NCI-H69 (cell line): ENCODE measurements around the gene MORF4L1.
"Not testable (repeated sequence)": the region's sequence is repeated elsewhere in the genome, so short reads cannot be mapped to it uniquely, and the experiment has no call there.

Source experiments
- DNase-seq: peaks from one replicate; lab custom pipeline; 2025; lab: John Stamatoyannopoulos, UW

MORF4L1 gene, protein sequence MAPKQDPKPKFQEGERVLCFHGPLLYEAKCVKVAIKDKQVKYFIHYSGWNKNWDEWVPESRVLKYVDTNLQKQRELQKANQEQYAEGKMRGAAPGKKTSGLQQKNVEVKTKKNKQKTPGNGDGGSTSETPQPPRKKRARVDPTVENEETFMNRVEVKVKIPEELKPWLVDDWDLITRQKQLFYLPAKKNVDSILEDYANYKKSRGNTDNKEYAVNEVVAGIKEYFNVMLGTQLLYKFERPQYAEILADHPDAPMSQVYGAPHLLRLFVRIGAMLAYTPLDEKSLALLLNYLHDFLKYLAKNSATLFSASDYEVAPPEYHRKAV

DNA sequence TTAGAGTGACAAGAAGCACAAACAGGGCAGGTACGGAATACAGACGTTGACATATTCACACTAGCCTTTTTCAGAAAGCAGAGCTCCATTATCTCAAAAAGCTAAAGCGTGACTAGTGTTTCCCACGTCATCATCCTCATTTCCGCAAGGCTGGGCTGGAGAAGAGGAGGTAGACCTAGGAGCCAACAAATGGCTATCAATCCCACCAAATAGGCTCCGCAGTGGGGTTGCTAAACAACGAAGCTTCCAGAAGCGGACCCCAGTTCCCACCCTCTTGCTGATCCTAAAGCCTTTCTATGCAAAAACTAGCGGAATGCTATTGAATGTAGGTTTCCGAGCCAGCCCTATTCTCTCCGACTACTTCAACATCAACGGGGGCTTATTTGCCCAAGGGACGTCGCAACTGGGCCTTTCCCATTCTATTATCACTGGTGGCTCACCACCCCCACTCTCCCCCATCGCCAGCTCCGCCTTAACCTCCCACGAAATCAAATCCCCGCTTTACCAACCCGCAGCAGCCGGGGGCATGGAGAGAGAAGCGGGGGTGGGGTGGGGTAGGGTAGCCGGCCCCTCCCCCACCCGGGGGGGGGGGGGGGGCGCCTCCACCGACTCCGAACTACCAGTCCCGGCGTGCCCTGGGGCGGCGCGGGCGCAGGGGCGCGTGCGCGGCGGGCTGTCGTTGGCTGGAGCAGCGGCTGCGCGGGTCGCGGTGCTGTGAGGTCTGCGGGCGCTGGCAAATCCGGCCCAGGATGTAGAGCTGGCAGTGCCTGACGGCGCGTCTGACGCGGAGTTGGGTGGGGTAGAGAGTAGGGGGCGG, at the start of gene MORF4L1:
MORF4L1 (plus strand) TSS at position 736 of the 817 bp plus-strand sequence. CDS start 128 bp downstream, outside the sequence.
- DNase-seq, result peak; percentile 94

DNA sequence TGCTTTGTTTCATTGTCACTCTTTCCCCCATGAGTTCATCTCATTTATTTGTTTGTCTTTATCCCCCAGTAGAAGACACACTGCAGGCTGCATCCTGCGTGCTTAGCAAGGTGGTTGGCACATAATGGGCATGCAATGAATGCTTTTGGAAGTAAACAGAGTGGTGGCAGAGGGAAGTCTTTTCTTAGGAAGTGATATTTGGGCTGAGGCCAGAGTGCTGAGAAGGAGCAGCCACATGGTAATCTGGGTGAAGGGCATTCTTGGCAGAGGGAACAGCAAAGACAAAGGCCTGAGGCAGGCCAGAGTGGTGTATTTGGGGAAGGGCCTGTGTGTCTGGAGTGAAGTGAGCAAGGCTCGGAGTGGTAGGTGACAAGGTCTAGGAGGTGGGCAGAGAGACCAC, 43.8 kb upstream of the MORF4L1 start:
- peak; percentile 15 for DNase-seq

DNA sequence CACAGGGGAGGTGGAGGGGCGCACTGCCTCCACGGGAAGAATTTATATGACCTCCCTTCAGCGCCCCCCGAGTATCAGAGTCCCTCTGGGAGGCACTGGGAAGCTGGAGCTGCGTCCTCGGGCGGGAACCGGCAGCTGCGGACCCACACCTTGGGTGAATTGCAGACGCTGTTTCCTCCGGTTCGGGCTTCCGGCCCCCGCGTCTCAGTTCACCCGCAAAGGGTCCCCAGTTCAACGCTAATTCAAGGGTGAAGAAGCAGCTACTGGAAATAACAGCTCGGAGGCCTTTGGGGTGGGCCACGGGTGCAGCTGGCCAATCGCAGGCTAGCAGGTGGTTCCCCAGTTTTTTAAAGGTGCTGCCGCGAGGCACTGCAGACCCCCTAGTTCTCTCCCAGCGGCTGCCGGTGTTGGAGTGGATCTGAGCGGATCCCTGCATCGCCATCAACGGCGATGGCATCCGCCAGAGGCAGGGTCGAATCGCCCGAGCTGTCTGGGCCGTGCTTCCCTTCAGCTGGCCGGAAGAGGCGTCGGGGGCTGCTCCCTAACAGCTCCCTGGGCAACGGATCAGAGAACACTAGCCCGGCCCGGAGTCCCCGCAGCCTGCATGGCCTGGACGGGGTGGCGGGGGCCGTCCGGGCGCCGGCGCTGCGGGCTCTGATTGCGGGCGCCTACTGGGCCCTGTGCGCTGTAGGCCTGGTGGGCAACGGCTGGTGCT, 42.0 kb upstream of the MORF4L1 start:
- DNase-seq, result no peak

DNA sequence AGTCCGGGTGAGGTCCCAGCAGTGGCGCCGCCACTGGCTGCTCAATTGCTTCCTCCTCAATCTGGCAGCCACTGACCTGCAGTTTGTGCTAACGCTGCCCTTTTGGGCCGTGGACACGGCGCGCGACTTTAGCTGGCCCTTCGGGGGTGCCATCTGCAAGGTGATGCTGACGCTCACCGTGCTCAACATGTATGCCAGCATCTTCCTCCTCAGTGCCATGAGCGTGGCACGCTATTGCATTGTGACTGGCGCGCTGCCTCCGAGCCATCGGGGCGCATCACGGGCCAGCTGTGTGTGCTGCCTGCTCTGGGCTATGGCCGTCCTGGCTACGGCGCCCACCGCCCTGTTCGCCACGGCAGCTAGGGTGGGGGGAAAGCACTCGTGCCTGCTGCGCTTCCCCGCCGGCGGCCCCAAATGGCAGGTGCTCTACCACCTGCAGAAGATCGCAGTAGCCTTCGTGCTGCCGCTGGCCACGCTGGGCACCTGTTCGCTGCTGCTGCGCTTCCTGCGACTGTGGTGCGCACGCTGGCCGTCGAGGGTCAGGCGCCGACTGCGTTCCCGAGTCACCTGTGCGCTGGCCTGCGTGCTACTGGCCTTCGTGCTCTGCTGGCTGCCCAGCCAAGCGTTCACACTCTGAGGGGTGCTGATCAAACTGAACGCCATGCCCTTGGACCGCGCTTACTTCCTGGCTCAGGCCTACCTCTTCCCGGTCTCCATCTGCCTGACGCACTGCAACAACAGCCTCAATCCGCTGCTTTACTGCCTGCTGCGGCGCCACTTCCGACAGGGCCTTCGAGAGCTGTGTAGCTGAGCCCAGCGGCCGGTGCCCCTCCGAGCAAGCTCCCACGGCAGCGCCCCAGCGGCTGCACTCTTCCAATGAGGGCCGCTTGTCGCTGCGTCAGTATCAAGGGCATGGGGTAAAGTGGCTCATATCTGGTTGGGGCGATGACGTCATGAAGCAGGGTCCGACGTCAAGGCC, 41.2 kb upstream of the MORF4L1 start:
- no peak for DNase-seq

DNA sequence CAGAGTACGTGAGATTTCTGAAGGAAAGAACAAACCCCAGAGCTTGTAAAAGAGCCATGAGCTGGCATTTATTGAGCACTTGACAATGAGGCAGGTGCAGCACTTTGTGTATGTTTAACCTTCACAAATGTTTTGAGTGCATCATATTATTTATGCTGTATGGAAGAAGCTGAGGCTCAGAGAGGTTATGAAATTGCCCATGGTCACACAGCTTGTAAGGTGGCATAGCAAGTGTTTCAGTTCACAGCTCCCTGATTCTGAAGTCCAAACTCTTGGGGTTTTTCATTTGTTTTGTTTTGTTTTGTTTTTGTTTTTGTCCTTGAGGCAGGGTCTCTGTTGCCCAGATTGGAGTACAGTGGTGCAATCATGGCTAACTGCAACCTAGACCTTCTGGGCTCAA, 36.4 kb upstream of the MORF4L1 start:
- DNase-seq, result no peak

DNA sequence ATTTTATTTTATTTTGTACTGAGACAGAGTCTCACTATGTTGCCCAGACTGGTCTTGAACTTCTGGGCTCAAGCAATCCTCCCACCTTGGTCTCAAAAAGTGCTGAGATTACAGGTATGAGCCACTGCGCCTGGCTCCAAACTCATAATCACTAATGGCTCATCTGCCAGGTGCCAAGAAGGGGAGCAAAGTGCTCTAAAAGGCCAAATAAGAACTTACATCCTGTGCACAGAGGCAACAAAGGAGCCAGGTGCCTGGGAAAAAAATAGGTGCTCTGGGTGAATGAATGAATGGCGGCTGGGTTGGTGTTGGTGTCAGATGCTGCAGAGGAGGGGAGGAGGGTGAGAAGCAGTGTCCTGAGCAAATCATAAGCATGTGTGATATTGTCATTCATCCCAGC, 35.6 kb upstream of the MORF4L1 start:
- DNase-seq, result no peak

DNA sequence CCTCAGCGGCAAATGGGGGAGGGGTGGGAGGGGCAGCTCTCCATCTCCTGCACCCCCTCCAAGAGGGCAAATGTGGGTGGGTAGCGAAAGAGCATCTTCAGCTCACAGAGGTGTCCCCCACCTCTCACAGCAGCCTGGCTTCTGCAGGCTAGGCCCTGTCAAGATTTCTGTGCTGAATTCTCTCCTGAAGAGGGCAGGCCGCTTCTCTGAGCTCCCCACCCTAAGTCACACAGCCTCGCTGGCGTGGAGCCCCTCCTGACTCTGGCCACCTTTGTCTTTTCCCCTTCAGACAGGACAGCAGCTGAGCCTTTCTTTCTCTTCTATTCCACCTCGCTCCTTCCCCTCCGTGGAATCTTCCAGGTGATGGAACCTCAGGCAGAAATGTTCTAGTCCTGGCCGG, 35.1 kb upstream of the MORF4L1 start:
- no peak for DNase-seq

DNA sequence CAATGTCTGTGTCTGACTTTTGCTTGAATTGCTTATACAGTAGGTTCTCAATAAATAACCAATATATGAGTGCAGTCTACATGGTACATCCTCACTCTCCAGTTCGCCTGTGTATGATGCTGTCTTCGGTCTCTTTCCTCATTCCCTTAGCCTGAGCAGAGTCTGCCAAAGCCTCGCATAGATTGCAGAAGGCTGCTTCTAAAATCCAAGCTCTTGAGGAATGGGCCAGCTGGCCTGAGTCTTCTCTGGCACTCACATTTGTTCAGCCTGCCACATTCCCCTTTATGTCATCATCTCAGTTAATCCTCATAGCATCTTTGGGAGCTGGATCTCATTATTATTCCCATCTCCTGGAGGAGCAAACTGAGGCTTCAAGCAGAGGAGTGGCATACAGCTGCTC, 34.2 kb upstream of the MORF4L1 start:
- no peak for DNase-seq

DNA sequence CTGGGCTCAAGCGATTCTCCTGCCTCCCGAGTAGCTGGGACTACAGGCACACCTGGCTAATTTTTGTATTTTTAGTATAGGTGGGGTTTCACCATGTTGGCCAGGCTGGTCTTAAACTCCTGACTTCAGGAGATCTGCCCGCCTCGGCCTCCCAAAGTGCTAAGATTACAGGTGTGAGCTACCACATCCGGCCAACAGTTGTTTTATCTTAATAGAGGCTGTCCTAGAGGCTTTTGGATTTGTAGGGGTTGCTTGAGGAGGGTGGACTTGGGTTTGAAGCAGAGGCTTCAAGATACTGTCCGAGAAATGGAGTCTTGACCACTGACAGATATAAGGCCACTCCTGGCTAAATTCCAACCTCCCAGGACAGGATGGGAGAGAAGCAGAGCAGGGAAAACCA, 33.5 kb upstream of the MORF4L1 start:
- not testable (repeated sequence) for DNase-seq

DNA sequence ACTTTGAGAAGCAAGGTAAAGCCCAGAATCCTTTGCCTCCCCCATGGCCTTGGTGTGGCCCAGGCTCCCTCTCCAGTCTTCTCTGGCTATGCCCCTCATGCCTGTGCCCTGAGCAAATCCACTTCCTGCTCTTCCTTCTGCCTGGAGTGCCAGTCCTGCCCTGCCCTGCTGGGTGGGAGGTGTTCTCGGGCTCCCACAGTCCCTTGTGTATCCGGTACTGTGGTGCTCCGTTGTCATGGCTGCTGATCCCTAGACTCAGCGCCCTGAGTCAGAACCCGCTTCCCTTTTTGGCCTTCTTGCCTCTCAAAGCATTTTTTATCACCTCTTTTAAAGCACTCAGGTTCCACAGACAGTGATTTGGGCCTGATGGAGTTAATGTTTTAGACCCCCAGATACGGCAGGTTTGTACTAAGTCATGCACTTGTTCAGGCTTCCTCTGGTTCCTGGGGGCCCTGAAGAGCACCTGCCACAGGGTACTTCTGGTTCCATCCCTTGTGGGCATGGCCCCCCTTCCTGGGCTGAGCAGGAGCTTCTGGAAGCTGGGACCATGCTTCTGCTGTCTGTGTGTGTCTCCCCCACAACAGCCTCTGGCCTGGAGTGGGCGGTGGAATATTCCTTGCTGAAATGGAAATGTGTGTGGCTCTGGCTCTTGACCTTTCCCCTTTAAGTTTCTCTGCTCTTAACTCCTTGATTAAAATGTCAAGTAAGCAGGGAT, 31.9 kb upstream of the MORF4L1 start:
- DNase-seq, result peak; percentile 49

DNA sequence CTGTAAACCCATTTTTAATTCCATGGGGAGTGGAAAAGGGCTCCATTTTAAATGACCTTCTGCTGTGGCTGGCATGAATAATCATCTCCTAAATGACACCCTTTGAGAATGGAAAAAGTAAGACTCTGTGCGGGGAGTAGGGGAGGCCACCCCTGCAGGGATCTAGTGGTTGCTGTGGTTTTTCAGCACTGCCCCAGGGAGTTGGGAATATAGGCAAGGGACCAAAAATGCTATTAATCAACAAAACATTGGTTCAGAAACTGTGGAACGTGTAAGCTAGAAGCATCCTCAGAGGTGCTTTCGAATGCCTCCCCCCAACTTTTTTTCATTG, 31.3 kb upstream of the MORF4L1 start:
- no peak for DNase-seq

DNA sequence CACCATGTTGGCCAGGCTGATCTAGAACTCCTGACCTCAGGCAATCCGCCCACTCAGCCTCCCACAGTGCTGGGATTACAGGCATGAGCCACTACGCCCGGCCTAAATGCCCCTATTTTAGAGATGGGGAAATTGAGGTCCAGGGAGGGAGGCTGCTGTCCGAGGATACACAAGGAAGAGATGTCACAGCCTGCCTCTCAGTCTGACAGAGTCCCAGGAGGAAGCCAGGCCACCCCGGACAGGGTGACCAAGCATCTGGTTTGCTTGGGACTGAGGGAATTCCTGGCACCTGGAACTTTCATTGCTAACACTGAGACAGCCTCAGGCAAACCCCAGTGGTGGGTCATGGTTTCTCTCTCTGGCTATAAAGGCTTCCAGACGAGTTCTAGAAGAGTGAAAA, 30.8 kb upstream of the MORF4L1 start:
- DNase-seq, result no peak

DNA sequence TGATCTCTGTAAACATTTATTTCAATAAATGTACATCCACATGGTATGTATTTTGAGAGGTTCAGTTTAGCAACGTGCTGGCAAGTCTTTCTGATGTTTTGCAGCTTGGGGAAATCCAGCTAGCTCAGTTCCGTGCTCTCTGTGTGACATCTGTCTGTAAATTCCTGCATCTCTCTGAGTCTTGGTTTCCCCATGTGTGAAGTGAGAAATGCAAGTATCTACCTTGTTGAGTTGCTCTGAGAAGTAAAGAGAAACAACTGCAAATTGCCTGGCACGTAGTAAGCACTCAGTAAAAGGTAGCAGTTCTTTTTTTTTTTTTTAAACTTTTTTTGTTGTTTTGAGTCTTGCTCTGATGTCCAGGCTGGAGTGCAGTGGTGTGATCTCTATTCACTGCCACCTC, 30.2 kb upstream of the MORF4L1 start:
- DNase-seq, result no peak

DNA sequence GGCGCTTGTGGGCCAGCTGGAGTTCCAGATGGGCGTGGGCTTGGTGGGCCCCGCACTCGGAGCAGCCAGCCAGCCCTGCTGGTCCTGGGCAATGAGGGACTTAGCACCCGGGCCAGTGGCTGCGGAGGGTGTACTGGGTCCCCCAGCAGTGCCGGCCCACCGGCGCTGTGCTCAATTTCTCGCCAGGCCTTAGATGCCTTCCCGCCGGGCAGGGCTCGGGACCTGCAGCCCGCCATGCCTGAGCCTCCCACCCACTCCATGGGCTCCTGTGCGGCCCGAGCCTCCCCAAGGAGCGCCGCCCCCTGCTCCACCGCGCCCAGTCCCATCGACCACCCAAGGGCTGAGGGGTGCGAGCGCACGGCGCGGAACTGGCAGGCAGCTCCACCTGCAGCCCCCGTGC, 25.8 kb upstream of the MORF4L1 start:
- not testable (repeated sequence) for DNase-seq

DNA sequence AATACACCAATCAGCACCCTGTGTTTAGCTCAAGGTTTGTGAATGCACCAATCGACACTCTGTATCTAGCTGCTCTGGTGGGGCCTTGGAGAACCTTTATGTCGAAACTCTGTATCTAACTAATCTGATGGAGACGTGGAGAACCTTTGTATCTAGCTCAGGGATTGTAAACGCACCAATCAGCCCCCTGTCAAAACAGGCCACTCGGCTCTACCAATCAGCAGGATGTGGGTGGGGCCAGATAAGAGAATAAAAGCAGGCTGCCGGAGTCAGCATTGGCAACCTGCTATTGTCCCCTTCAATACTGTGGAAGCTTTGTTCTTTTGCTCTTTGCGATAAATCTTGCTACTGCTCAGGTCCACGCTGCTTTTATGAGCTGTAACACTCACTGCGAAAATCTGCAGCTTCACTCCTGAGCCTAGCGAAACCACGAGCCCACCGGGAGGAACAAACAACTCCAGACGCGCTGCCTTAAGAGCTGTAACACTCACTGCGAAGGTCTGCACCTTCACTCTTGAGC, 25.2 kb upstream of the MORF4L1 start:
- not testable (repeated sequence) for DNase-seq

DNA sequence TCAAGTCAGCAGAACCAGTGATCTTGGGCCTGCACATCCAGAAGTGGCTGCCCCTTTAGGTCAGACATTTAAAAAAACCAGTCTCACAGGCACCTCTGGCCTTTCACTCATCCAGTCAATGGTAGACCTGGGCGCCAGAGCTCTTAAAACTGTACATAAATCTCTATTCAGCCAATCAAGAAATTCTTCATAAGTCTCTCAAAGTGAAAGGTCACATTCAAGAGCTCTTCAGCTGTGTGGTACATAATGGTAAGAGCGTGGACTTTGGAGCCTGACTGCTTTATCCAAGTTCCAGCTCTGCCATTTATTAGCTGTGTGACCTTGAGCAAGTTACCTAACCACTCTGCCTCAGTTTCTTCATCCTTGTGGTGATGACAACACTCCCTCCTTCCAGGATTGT, 22.3 kb upstream of the MORF4L1 start:
- DNase-seq, result no peak

DNA sequence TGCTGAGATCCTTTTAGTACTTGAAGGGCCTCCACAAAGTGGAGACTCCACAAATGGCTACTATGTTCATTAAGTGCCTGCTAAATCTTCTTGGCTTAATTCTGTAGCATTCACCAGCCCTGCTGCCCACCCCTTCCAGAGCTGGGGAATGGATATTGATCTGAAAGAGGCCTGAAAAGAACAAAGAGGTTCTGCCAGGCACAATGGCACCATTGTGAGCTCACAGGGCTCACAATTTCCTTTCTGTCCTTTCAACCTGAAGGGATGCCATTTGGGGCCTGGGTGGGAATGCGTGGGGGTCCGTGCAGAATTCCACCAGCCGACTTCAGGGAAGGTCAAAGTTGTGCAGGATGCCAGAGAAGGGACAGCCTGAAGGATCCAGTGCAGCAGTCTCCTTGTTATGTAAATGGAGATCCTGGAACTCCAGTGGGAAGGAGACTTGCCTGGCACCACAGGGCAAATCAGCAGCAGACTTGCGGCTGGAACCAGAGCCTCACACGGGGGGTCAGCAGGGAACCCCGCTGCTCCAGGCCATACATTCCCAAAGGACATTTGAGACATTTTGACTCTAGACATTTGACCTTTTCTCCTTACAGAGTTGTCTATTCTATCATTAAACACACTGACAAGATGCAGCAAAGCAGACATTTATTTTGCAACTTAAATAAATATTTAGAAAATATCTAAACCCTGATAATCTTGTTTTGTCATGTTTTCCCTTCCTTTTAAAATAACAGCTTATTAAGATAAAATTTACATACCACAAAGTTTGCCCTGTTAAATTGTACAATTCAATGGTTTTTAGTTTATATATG, 21.5 kb upstream of the MORF4L1 start:
- DNase-seq, result no peak

DNA sequence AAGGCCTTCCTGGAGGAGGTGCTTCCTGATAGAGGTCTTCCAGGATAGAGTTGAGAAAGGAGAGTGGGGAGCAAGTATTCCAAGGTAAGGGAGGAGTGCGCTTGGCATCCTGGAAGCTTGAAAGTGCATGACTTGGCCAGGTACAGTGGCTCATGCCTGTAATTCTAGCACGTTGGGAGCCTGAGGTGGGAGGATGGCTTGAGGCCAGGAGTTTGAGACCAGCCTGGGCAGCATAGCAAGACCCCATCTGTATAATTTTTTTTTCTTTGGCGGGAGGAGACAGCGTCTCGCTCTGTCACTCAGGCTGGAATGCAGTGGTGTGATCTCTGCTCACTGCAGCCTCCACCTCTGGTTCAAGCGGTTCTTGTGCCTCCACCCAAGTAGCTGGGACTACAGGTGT, 19.2 kb upstream of the MORF4L1 start:
- no peak for DNase-seq

DNA sequence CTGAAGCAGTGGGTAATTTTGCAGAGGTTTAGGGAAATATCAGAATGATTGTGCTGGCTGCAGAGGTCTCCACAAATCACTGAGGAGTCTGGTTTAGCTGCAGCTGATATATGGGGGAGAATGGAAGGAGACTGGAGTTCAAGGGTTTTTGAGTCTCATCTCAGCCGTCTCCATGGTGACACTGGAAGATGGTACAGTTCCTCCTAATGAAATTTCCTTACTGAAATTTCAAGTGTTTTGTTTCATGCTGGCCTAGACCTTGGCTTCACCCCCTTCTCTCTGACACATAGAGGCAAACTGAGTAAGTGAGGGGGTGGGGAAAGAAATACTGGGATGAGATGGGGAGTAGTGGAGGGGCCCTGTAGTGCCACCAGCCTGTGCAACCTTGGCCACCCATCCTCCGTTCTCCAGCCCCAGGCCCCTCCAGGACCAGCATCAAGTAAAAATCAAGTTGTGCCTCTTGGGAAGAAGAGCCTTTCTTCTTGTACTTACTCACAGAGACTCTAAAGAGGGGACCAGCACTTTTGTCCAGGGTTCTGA, 17.8 kb upstream of the MORF4L1 start:
- DNase-seq, result no peak

DNA sequence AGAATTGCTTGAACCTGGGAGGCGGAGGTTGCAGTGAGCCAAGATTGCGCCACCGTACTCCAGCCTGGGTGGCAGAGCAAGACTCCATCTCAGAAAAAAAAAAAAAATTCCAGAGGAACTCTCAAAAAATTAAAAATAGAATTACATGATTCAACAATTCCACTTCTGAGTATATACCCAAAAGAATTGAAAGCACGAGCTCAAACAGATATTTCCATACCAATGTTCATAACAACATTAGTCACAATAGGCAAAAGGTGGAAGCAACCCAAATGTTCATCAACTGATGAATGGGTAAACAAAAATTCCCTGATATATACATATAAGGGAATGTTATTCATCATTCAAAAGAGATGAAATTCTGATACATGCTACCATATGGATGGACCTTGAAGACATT, 16.9 kb upstream of the MORF4L1 start:
- DNase-seq, result no peak
